CD4-positive, alpha-beta T cell treated with Interleukin-2 at 100 ng/mL for 4 hours (primary cell): ENCODE measurements around the gene UCN2.
"Not testable (repeated sequence)": the region's sequence is repeated elsewhere in the genome, so short reads cannot be mapped to it uniquely, and the experiment has no call there.

Experiments used
- DNase-seq: peaks from one replicate; pipeline ENCODE4 v3.0.0-alpha.2; 2020; ENCODE audit warnings: low spot score

Gene UCN2

GRCh38 chr3:48561045-48561736 is 2.4 kb downstream of the UCN2 start:
- no peak for DNase-seq

GRCh38 chr3:48560648-48561018 is 2.9 kb downstream of the UCN2 start:
- no peak for DNase-seq

- peak; percentile 2 for DNase-seq
Measured at GRCh38 chr3:48558493-48559134, 5.0 kb downstream of the UCN2 start.

- peak; percentile 100 for DNase-seq
Measured at GRCh38 chr3:48556796-48557626, 6.6 kb downstream of the UCN2 start, which contains the start of gene PFKFB4. Gene PFKFB4 (minus strand): TSS chr3:48556803. CDS start chr3:48556777, 26 bp downstream.

- DNase-seq, result no peak
Measured at GRCh38 chr3:48555949-48556795, 7.4 kb downstream of the UCN2 start.

- no peak for DNase-seq
Measured at GRCh38 chr3:48555231-48555948, 8.2 kb downstream of the UCN2 start.

- DNase-seq, result no peak
Measured at GRCh38 chr3:48553886-48554845, 9.4 kb downstream of the UCN2 start.

- DNase-seq, result no peak
Measured at GRCh38 chr3:48553361-48553760, 10.2 kb downstream of the UCN2 start.

- DNase-seq, result no peak
Measured at GRCh38 chr3:48552111-48552951, 11.2 kb downstream of the UCN2 start.

GRCh38 chr3:48551651-48552050 is 11.9 kb downstream of the UCN2 start:
- not testable (repeated sequence) for DNase-seq

- DNase-seq, result peak; percentile 86
Measured at GRCh38 chr3:48548729-48549705, 14.6 kb downstream of the UCN2 start.

- DNase-seq, result no peak
Measured at GRCh38 chr3:48548126-48548525, 15.5 kb downstream of the UCN2 start.

GRCh38 chr3:48546203-48546829 is 17.3 kb downstream of the UCN2 start:
- DNase-seq, result peak; percentile 15

GRCh38 chr3:48544141-48544540 is 19.4 kb downstream of the UCN2 start:
- DNase-seq, result no peak

GRCh38 chr3:48543271-48543866 is 20.2 kb downstream of the UCN2 start:
- no peak for DNase-seq

- DNase-seq, result no peak
Measured at GRCh38 chr3:48538451-48538850, 25.1 kb downstream of the UCN2 start.

- DNase-seq, result no peak
Measured at GRCh38 chr3:48536785-48537184, 26.8 kb downstream of the UCN2 start.
